Measurements from ENCODE around the gene LATS1.

GRCh38 chr6:149727793-149728498 is 10.0 kb upstream of the LATS1 start:
- TF ChIP-seq CTCF (IDR thresholded peaks at IDR 0.05; ENCODE audit: borderline replicate concordance, extremely low read depth, low read length, poor library complexity, severe bottlenecking): no peak
- TF ChIP-seq EZH2 (IDR thresholded peaks at IDR 0.05; ENCODE audit: borderline replicate concordance, low read depth, low read length, severe bottlenecking): no peak
